HUES6 (cell line): ENCODE measurements around the gene IGSF8.

Source experiments
- H3K27ac ChIP-seq: 2 replicates; pipeline ENCODE4 v1.7.0; 2013; ENCODE audit warnings: low read depth, mild to moderate bottlenecking, low read length, inconsistent platforms
- H3K27me3 ChIP-seq: 2 replicates; pipeline ENCODE4 v1.6.1; 2013; ENCODE audit warnings: low read length; ENCODE audit not compliant: control insufficient read depth, insufficient read depth
- H3K36me3 ChIP-seq: 2 replicates; pipeline ENCODE4 v1.6.1; 2013; ENCODE audit warnings: low read length; ENCODE audit not compliant: control insufficient read depth, insufficient read depth
- H3K4me1 ChIP-seq: 2 replicates; pipeline ENCODE4 v1.6.1; 2013; ENCODE audit warnings: low read length; ENCODE audit not compliant: control insufficient read depth, insufficient read depth
- H3K4me3 ChIP-seq: 2 replicates; pipeline ENCODE4 v1.5.1; 2013; ENCODE audit warnings: low read depth, low read length
- H3K9ac ChIP-seq: one replicate; pipeline ENCODE4 v1.6.1; 2013; ENCODE audit warnings: mild to moderate bottlenecking, low read length
- H3K9me3 ChIP-seq: 2 replicates; pipeline ENCODE4 v1.6.1; 2013; ENCODE audit warnings: low read depth, low read length; ENCODE audit not compliant: control insufficient read depth, insufficient read depth

Gene IGSF8, protein sequence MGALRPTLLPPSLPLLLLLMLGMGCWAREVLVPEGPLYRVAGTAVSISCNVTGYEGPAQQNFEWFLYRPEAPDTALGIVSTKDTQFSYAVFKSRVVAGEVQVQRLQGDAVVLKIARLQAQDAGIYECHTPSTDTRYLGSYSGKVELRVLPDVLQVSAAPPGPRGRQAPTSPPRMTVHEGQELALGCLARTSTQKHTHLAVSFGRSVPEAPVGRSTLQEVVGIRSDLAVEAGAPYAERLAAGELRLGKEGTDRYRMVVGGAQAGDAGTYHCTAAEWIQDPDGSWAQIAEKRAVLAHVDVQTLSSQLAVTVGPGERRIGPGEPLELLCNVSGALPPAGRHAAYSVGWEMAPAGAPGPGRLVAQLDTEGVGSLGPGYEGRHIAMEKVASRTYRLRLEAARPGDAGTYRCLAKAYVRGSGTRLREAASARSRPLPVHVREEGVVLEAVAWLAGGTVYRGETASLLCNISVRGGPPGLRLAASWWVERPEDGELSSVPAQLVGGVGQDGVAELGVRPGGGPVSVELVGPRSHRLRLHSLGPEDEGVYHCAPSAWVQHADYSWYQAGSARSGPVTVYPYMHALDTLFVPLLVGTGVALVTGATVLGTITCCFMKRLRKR

DNA sequence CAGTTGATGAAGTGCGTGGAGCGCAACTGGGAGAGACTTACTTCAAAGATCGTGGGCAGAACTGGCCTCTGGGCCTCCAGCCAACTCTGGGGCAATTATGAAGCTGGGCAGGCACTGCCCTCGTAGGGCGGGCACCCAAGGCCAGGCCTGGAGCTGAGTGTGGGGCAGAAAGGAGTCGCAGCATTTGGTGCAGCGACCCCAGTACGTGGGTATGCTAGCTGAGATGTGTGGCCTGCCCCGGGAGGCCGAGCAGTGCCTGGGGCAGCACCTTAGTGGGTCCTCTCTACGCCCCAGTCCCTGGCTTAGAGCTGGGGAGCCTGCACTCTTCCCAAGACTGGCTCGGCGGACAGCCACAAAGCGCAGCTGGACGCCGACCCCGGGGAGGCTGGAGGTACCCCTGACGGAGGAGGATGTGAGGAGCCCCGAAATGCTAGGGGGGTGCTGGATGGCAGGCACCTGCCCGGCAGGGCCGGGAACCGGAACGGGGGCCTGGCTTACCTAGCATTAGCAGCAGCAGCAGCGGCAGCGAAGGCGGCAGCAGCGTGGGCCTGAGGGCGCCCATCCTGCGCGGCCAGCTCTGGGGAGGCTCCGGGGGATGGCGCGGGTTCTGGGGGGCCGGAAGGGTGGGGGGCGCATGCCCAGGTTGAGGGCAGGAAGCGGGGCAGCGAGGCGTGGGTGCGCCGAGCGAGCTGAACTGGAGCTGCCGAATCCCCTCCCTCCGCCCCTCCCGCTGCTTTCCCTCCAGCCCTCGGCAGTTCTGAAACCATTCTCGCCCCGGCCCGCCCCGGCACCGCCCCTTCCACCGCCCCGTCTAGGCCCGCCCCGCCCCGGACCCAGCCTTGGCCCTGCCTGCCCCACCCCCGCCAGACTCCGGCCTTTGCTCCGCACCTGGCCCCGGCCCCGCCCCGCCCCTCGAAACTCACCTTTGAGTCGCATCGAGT, at the start of gene IGSF8:
Gene IGSF8, minus strand, starts transcription at position 709 of the 941 bp plus-strand sequence. Its CDS starts 147 bp downstream, at position 562.
- H3K9ac ChIP-seq = peak within 1 kb of the TSS; percentile 58
- H3K9me3 ChIP-seq = no peaks in the 10 kb centered on the region
- peaks cover 55% of the 10 kb centered on the region for H3K4me1 ChIP-seq
- H3K27ac ChIP-seq = no peak within 1 kb of the TSS
- no peaks in the 10 kb centered on the region for H3K27me3 ChIP-seq
- peaks cover 18% of the 10 kb centered on the region for H3K36me3 ChIP-seq
- peak within 1 kb of the TSS; percentile 78 for H3K4me3 ChIP-seq

DNA sequence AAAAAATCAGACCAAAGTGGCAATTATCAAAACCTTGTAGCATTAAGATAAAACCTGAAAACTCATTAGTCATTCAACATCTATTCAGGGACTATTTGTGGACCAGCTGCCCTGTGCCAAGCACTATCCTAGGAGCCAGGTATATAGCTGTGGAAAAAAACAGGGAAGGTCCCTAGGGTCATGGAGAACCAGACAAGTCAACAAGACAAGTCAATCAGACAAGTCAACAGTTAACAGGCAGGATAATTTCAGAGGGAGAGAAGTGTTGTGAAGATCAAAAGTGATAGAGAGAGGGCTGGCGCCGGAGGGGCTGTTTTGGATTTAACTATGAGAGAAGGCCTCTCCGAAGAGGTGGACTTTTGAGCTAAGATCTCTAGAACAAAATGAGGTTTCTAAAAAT, 49.7 kb upstream of the IGSF8 start:
- H3K9me3 ChIP-seq = no peaks in the 10 kb centered on the region
- H3K27me3 ChIP-seq = no peaks in the 10 kb centered on the region
- H3K36me3 ChIP-seq = no peaks in the 10 kb centered on the region
- H3K4me1 ChIP-seq = peaks cover 4% of the 10 kb centered on the region; the same call in 1 of the 2 replicates
- H3K9ac ChIP-seq = no peak overlapping the region
- H3K4me3 ChIP-seq = no peak overlapping the region
- H3K27ac ChIP-seq = no peak overlapping the region

DNA sequence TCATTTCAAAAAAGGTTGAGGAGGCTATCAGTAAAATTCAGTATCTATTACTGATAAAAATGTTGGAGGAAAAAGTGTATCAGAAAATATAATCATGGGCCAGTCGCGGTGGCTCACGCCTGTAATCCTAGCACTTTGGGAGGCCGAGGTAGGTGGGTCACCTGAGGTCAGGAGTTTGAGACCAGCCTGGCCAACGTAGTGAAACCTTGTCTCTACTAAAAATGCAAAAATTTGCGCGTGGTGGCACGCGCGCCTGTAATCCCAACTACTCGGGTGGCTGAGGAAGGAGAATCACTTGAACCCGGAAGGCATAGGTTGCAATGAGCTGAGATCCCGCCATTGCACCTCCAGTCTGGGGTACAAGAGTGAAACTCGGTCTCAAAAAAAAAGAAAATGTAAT, 47.7 kb upstream of the IGSF8 start:
- Histone ChIP-seq H3K36me3 (peaks cover 10% of the 10 kb centered on the region; the same call in 1 of the 2 replicates), H3K4me1 (peaks cover 4% of the 10 kb centered on the region; the same call in 1 of the 2 replicates)

DNA sequence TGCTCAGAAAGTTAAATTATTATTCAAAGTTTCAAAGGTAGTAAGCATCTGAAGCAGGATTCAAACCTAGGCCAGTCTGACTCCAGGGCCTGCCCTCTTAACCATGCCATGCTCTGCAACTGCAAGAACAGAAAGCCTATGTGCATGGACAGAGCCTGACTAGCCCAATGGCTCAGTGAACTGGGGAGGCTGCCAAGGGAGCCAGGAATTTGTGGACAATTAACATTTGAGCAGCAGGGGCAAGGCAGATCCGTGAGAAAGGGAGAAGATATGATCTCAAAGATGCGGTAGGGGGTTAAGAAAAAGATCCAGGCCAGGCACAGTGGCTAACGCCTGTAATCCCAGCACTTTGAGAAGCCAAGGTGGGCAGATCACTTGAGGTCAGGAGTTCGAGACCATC, 46.5 kb upstream of the IGSF8 start:
- Histone ChIP-seq H3K27ac (no peak overlapping the region), H3K4me3 (no peak overlapping the region), H3K9me3 (no peaks in the 10 kb centered on the region), H3K27me3 (no peaks in the 10 kb centered on the region), H3K4me1 (peaks cover 4% of the 10 kb centered on the region; the same call in 1 of the 2 replicates), H3K9ac (no peak overlapping the region), H3K36me3 (peaks cover 18% of the 10 kb centered on the region)

More for the DNA sequence above, 47.7 kb upstream of the IGSF8 start:
- H3K9ac ChIP-seq = no peak overlapping the region
- no peaks in the 10 kb centered on the region for H3K9me3 ChIP-seq
- H3K4me3 ChIP-seq = no peak overlapping the region
- H3K27me3 ChIP-seq = no peaks in the 10 kb centered on the region
- H3K27ac ChIP-seq = no peak overlapping the region

DNA sequence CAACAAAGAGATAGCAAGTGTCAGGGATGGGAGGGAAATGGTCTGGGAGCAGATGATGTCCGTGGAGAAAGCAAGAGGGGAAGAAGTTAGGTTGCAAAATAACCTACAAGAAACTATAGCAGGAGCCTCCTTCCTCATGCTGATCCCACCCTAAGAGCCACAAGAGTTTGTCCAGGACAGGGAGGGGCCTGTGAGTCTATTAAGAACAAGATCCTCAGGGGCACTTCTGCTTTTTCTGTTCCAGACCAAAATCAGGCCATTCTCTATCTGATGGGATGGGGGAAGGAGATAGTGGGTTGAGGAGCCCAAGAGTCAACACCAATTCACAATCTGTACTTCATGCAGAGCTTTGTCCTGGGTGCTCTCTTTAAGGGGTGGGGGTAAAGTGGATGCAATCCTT, 45.3 kb upstream of the IGSF8 start:
- Histone ChIP-seq H3K36me3 (peaks cover 27% of the 10 kb centered on the region), H3K4me1 (peaks cover 4% of the 10 kb centered on the region; the same call in 1 of the 2 replicates), H3K4me3 (no peak overlapping the region), H3K9me3 (no peaks in the 10 kb centered on the region), H3K27me3 (no peaks in the 10 kb centered on the region), H3K9ac (no peak overlapping the region), H3K27ac (no peak overlapping the region)

DNA sequence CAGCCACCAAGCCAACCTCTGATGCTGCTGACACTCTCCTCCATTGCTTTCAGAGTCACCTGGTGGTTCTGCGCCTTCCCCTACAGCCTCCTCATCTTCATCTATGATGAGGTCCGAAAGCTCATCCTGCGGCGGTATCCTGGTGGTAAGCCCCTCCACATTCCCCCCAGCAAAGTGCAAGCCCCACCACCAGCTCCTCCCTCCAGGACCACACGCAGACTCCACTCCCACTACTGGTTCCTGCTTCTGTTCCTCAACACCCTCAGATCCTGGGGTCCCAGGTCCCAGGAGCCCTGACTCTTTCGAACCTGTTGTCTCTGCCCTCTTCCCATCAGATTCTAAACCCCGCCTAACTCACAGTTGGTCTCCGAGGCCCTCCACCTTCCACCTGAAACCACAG, 41.4 kb upstream of the IGSF8 start:
- Histone ChIP-seq H3K27ac (no peak overlapping the region), H3K9me3 (no peaks in the 10 kb centered on the region)

DNA sequence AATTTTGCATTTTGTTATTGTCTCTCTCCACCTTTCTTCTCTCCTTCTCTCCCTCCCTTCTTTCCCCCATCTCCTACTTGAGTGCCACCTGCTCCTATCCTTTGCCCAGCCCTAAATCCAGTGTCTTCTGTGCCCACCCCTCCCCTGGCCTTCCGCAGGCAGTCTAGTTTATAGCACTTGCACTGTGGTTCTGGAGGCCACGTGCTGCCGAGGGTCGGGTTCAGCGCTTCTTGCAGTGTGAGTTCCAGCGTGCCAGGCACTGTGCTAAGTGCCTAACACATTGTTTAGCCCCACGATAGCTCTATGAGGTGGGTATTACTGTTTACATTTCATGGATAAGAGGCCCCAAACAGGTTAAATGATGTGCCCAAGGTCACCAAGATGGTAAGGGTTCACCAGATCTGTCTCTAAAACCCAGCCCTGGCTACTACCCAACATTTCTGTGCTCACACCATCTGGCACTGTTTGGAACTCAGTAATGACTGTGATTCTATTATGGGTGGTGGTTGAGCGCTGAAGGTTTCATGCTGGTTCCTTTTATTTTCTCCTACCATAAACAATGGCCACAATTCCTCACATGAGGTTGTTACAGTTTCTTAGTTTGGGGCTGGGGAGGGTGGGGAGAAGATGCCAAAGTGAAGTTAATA, 38.9 kb upstream of the IGSF8 start:
- Histone ChIP-seq H3K9ac (no peak overlapping the region), H3K4me1 (no peaks in the 10 kb centered on the region), H3K27ac (no peak overlapping the region), H3K4me3 (no peak overlapping the region), H3K36me3 (peaks cover 67% of the 10 kb centered on the region), H3K9me3 (no peaks in the 10 kb centered on the region), H3K27me3 (no peaks in the 10 kb centered on the region)

More for the DNA sequence above, 41.4 kb upstream of the IGSF8 start:
- H3K36me3 ChIP-seq = peaks cover 56% of the 10 kb centered on the region
- peaks cover under 1% of the 10 kb centered on the region; the same call in 1 of the 2 replicates for H3K4me1 ChIP-seq
- H3K4me3 ChIP-seq = no peak overlapping the region
- H3K27me3 ChIP-seq = no peaks in the 10 kb centered on the region
- H3K9ac ChIP-seq = no peak overlapping the region

DNA sequence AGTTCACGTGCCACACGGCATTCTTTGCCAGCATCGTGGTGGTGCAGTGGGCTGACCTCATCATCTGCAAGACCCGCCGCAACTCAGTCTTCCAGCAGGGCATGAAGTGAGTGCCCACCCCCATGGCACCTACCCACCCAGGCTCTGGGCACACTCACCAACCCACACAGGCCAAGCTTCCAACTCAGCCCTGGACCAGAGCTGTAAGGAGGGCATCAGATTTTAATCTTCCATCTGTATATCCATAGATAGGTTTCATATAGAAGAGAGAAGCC, 38.4 kb upstream of the IGSF8 start:
- Histone ChIP-seq H3K4me1 (no peaks in the 10 kb centered on the region), H3K36me3 (peaks cover 64% of the 10 kb centered on the region), H3K27ac (no peak overlapping the region)

DNA sequence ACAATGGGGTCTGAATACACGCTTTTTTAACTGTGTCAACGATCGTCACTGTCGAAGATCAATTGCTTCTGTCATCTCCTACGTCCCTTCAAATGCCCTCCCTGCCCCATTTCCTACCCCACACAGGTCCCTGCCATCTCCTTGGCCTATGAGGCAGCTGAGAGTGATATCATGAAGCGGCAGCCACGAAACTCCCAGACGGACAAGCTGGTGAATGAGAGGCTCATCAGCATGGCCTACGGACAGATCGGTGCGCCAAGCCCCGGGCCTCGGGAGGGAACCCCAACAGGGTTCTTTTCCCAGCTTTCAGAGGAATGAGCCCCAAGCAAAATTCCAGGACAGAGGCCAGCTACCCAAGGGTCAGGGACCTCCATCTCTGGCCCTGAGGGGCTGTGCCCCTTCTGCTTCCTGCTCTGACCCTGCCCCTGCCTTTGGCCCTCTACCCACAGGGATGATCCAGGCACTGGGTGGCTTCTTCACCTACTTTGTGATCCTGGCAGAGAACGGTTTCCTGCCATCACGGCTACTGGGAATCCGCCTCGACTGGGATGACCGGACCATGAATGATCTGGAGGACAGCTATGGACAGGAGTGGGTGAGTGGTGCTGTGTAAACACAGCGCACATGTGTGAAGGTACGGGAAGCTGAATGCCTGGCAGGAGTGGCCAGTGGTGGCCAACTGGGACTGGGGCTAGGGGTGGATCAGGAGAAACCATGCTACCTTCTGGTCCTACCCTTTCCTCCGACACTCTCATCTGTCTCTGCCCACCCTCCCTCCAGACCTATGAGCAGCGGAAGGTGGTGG, 37.9 kb upstream of the IGSF8 start:
- no peak overlapping the region for H3K4me3 ChIP-seq
- no peaks in the 10 kb centered on the region for H3K9me3 ChIP-seq
- no peak overlapping the region for H3K9ac ChIP-seq
- H3K27me3 ChIP-seq = no peaks in the 10 kb centered on the region
- H3K36me3 ChIP-seq = peaks cover 61% of the 10 kb centered on the region
- H3K4me1 ChIP-seq = no peaks in the 10 kb centered on the region
- no peak overlapping the region for H3K27ac ChIP-seq

More for the DNA sequence above, 38.4 kb upstream of the IGSF8 start:
- Histone ChIP-seq H3K9me3 (no peaks in the 10 kb centered on the region), H3K27me3 (no peaks in the 10 kb centered on the region), H3K4me3 (no peak overlapping the region), H3K9ac (no peak overlapping the region)
